Measurements from ENCODE around the gene PHTF2.
"Not testable (repeated sequence)": the region's sequence is repeated elsewhere in the genome, so short reads cannot be mapped to it uniquely, and the experiment has no call there.

Gene PHTF2

DNA sequence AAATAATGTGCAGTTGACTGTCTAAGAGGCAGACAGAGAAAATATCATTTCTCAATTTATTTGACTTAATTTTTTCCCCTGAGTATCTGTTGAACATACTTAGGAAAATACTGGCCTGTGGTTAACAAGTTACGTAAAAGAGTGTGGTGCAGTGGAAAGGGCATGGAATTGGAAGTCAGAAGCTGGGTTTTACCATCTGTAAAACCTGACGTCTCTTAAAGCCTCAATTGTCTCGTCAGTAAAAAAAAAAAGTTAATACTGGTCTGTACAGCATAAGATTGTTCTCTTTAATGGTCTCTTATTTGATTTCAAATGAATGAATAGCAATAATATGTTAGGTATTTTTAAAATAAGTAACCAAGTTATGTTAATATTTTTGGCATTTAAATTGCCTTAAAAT is 67.8 kb downstream of the PHTF2 start:
- Histone ChIP-seq H3K4me3 (no peak overlapping the region), H3K27ac (no peak overlapping the region)

DNA sequence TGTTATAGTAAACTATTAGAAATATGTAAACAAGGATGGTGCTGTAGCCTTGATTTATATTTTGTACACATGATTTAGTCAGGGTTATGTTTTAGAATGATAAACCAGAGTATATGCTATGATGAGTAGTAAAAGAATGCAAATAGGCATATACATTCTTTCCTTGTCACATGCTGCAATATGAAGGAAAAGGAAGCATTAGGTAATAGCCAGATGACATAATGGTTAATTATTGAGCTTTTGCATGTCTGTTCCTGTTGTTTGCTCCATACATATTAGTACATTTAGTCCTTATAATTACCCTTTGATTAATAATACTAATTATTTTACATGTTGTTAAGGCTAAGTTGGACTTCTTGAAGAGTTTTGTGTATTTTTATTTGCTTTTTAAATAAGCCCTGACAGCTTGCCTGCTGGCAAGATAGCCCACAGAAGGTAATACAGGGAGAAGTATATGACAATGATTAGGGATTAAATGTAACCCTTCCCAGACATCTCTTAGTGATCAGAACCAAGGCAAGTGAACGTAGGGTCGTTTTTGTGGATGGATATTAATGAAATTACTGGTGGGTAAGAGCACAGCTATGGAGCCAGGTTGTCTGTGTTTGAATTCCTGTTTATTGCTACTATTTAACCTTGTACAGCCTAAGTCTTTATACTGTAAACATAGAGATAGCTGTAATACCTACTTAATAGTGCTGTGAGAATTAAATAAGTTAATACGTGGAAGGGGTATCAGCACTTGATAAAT is 68.4 kb downstream of the PHTF2 start:
- H3K4me3 ChIP-seq: no peak overlapping the region
- peak overlapping the region in 1 of 21 experiments; percentile 29 for H3K27ac ChIP-seq

DNA sequence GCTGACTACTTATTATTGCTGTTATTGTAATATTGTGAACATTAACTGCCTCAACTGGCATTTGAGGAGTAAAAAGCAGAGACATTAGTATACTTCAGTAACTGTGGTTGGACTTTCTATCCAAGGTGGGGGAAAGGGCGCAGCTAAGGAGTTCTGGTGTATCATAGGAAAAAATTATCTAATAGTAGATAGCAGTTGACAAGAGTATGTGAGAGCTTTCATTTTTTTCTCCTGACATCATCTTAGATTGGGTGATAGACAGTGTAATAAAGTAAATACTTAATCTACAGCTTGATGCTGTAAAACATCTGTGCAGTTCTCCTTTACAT is 68.9 kb downstream of the PHTF2 start:
- H3K27ac ChIP-seq: peak overlapping the region in 1 of 21 experiments; percentile 29
- H3K4me3 ChIP-seq: no peak overlapping the region

DNA sequence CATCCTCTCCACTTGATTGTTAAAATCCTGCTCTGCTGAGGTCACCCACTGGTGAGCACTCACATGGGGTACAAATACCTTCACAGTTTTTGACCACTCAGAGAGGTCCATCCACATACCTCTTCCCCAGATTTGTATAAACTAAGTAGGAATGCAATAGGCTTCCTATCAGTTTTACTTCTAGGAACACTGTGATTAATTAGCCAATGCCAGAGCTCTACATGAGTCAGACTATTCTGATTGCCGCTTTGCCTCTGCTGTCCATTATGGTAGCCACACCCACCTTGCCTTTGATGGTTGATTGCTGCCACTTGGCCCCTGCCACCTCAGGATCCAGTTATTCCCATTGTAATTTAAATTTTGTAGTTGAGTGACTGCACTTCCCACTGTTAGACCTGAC is 73.7 kb downstream of the PHTF2 start:
- not testable (repeated sequence) for H3K27ac ChIP-seq, H3K4me3 ChIP-seq

DNA sequence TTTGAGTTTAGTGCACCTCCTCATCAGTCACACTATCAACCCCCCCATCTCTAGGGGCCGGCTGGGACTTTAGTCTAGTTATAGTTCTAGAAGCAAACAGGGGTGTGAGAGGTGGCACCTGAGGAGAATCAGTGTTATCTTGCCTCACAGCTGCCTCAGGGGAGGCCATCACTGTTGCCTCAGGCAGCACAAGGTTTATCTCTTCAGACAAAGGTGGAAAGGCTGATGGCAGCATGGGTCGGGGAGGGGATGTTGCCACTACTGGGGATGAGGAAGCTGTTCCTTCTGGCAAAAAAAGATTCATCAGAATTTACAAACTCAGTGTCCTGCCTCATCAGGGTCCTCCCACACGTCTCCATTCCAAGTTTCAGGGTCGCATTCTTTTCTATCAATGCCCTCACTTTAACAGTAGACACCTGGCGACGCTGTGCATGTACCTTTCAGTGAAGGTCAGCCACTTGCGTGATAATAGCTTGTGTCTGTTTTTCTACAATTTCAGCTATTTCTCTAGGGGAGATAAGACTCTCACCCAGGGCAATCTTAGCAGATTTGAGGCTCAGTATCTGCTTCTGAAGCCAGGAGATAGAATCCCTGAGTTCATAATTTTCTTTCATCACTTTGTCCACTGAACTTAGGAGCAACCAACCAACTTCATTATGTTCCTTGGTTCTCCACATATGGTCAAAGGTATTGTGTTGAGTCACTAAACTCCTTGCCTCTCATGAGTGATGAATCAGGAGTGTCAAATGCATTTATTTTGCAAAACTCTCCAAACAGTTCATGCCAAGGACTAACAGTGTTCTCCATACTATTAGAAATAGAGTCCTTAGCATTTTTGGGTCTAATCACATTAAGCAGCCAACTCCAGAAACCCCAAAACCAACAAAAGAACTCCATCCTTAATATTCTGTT is 75.1 kb downstream of the PHTF2 start:
- H3K4me3 ChIP-seq, H3K27ac ChIP-seq: not testable (repeated sequence)

DNA sequence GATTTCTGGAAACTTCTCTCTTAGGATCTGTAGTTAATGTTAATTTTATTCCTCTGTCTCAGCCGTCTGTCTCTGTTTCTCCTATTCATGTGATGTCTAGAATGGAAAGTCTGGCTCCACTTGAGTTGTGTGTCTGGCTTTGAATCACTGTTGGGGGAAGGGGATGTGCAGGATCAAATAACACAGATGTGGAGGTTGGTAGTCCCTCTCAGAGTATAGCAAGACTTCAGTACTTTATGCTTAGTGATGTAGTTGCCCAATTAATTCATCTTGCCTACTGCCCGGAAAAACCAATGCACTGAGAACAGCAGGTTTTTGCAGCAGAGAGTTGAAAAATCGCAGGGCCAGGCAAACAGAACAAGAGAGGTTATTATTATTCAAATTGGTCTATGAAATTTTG is 79.2 kb downstream of the PHTF2 start:
- H3K27ac ChIP-seq: peak overlapping the region in 2 of 21 experiments; percentile 23 to 38
- H3K4me3 ChIP-seq: no peak overlapping the region

DNA sequence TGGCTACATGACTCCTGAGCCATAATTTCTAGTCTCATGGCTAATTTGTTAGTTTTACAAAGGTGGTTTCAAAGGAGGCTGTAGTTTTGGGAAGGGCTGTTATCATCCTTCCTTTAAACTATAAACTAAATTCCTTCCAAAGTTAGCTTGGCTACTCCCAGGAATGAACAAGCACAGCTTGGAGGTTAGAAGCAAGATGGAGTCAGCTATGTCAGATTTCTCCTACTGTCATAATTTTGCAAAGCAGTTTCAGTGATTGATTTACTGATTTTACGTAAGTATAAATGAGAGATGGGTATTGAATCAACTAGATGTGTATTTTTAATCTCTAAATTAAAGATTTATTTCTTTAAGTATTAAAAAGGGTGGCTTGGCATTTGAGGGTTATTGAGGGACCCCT is 79.9 kb downstream of the PHTF2 start:
- H3K4me3 ChIP-seq: no peak overlapping the region

DNA sequence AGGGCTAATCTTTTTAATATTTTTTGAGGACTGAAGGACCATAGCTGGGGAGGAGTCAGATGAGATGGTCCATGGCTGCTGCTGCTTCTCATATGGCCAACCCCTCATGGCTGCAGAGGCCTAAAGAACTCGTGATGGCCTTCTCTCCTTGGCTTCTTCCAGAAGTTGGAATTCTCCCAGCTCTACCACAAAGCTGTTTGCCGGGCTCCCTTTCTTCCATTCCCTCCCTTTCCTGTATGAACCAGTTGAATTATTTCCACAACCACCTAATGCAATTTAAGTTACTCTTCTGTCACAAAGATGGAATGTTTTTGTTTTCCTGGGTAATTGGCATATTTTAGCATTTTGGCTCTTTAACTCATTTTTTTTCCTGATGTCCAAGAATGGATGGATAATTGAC is 80.7 kb downstream of the PHTF2 start:
- H3K27ac ChIP-seq: no peak overlapping the region
- no peak overlapping the region for H3K4me3 ChIP-seq

More for the DNA sequence above, 79.9 kb downstream of the PHTF2 start:
- H3K27ac ChIP-seq: no peak overlapping the region

DNA sequence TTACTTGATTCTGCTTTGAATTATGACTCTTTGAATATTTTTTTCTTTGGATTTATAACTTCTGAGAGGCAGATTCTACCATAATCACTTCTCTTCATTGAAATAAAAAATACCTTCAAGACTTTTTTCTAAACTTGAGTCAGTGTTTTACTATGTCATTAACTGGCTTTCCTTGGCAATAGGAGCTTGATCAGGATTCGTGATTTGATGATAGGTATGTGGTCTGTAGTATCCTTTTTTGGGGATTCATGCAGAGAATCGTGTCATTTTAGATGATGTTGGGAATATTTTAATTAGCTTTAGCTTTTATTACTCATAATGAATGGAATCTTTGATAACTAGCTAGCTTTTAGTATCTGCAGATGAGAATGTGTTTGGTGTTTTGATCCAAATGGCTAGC is 83.3 kb downstream of the PHTF2 start:
- no peak overlapping the region for H3K4me3 ChIP-seq
- no peak overlapping the region for H3K27ac ChIP-seq

DNA sequence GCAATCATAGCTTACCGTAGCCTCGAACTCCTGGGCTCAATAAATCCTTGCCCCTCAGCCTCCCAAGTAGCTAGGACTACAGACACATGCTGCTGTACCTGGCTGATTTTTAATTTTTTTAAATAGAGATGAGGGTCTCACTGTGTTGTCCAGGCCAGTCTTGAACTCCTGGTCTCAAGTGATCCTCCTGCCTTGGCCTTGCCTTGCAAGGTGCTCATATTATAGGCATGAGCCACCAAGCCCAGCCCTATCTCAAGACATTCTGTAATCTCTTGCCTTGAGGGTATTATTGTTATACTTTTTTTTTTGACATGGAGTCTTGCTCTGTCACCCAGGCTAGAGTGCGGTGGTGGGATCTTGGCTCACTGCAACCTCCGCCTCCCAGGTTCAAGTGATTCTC is 86.6 kb downstream of the PHTF2 start:
- Histone ChIP-seq H3K27ac (no peak overlapping the region), H3K4me3 (no peak overlapping the region)

DNA sequence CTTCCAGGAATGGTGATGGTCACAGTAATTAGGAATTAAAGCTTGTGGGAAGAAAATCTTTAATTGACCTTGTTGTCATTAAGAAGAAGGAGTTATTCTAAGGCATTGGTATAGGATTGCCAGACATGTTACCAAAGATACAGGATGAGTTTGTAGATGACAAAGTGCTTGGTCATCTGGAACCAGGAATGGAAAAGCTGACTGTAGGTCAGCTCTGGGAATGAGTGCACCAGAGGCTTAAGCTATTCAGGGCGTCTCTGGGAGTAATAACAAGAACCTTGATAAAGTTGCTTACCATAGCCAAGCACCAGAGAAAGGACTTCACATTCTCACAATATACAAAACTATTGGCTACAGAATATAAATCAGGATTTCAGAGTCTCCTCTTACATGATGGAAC is 89.0 kb downstream of the PHTF2 start:
- Histone ChIP-seq H3K27ac (peak overlapping the region in 1 of 21 experiments; percentile 48), H3K4me3 (no peak overlapping the region)

DNA sequence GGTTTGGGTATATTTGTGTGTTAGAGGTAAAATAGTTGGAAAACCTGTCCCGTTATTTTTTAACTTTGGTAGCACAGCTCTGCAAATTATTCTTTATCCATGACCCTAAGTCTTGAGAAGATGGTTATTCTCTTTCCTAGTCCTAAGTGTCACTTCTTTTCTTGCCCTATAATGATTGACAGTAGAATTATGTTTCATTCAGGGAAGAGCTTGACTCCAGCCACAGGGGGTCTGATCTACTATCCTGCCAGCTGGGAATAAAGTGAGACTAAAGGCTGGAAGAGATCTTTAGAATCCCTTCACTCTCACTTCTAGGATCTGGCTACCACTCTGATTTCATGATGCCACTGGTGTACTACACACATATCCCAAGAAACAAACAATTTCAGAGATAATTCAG is 90.4 kb downstream of the PHTF2 start:
- H3K4me3 ChIP-seq: no peak overlapping the region
- no peak overlapping the region for H3K27ac ChIP-seq

DNA sequence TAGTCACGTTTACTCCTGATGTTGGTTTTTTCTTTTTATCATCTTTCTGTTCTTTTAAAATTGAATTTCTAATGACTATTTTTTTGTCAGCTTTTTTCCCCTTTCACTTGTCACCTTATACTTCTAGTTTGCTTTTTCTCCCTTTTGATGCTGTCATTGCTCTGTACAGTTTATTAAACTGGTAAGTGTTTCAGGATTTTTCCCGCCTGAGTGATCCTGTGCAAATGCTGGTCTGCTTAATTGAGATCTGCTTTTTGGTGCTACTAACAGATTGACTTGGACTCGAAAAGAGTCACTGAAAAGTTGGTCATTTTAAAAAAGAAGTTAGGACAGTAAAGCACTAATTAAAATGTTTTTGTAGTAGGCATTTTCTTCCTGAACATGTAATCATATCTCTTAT is 95.2 kb downstream of the PHTF2 start:
- Histone ChIP-seq H3K4me3 (no peak overlapping the region), H3K27ac (no peak overlapping the region)

DNA sequence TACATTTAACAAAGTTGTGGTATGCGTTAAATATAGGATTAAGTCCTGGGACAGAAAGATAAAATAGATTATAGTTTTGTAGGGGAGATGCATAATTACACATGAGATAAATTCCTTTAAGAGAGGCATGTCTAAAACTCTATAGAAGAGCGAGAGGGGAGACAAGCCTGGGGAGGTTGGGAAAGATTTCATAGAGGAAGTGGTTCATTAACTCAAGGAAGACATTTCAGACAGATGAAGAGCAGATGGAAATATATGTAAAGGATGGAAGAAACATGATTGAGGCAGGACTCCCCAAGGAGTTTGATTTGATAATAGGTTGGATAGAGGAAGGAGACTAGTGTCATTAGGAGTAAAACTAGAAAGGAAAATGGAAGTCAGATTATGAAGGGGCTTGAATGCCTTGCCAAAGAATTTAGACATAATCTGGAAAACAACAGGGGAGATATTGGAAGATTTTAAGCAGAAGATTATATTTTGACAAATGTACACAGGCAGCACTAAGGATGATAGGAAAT is 96.1 kb downstream of the PHTF2 start:
- H3K27ac ChIP-seq: no peak overlapping the region
- H3K4me3 ChIP-seq: no peak overlapping the region

DNA sequence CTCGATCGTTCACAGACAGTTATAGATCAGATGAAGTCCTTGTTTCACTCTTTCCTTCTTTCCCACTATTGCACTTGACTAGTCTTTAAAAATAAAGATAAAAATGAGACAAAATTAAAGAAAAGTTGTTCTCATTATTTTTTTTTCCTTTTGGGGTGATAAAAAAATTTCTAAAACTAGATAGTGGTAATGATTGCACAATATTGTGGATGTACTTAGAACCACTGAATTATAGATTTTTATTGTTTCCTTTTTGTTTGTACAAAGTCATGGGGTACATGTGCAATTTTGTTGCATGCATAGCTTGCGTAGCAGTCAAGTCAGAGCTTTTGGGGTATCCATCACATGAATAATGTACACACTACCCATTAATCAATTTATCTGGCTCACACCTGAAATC is 97.3 kb downstream of the PHTF2 start:
- Histone ChIP-seq H3K4me3 (no peak overlapping the region), H3K27ac (no peak overlapping the region)

DNA sequence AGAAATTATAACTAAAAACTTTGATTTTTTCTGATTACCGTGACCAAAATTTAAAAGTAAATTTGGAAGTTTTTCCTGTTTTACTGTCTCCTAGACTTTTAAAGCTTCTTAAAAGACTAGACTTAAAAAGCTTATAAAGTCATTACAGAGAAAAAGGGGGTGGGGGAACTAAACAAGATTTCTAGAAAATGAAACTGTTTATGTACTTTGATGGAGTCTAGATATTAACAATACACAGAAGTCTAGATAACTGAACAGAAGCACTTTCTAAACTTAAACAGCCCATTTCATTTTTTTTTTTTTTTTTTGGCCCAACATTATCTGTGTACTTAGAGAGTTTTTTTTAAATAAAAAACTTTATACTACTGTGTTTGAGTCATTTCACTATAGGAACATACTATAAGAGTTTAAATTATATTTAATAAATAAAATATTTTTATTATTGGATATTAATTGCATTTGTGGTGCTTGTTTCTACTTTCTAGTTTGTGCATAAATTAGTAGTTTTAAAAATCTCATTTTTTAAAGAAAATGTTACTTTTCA is 98.5 kb downstream of the PHTF2 start:
- Histone ChIP-seq H3K4me3 (no peak overlapping the region), H3K27ac (no peak overlapping the region)

DNA sequence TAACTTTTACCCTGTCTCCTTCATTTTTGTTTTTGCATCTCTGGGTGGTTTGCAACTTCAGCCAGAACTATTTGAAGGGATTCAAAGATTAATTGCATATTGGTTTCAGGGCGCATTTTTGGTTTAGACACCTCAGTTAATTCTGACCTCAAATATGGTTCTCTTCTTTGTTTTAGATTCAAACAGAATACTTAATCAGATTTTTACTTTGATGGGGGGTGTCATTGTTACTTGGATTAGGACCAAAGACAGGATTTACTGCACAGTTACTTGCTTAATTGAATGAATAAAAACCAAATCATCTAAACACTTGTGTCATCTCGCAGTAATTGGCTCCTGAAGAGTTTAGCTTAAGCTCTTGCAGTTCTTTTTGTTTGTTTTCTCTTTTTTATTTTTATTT is 100.9 kb downstream of the PHTF2 start:
- Histone ChIP-seq H3K4me3 (no peak overlapping the region), H3K27ac (no peak overlapping the region)

DNA sequence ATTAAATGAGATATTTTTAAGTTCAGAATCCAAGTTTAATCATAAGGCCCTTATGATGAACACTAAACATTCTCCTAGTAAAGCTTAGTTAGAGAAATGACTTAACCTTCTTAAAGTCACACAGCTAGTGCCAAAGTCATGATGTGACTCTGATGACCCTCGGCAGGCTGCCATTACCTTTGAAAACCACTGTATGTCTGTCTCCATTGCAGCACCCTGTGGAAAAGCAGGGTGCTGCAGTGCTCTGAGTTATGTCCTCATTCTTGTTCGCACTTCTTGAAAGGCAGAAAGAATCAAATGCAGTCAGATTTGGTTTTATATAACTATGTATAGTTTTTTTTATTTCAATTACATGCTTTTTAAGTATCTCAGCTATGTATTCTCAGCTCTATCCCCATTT is 105.0 kb downstream of the PHTF2 start:
- Histone ChIP-seq H3K27ac (no peak overlapping the region), H3K4me3 (no peak overlapping the region)

DNA sequence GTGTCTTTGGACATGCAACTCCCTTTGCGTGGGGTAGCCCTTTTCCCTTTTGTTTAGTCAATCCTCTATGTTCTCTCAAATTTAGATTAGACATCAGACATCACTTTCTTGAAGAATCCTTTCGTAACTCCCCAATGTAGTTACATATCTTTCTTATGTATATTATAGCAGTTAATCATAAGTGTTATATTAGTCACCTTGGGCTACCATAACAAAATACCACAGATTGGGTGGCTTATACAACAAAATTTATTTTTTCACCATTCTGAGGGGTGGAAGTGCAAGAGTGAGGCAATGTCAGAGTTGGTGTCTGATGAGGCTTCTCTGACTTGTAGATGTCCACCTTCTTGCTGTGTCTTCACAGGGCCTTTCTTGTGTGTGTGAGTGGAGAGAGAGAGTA is 105.7 kb downstream of the PHTF2 start:
- no peak overlapping the region for H3K27ac ChIP-seq
- no peak overlapping the region for H3K4me3 ChIP-seq

DNA sequence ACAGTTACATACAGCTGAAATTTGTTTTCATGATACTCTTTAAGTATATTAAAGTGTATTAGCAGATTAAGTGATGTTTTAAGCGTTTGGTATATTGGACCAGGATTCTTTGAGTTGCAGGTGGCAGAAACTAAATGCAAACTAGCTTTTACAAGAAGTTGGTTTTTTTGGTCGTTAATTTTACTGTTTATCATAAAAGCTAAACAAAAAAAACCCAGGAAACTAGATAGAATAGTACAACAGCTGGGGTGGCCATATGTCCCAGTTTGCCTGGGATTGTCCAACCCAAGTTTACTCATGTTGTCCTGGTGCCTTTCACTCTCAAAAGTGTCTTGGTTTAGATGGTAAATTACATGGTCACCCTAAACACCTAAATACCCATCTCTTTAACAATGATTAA is 108.7 kb downstream of the PHTF2 start:
- H3K4me3 ChIP-seq: no peak overlapping the region
- no peak overlapping the region for H3K27ac ChIP-seq

DNA sequence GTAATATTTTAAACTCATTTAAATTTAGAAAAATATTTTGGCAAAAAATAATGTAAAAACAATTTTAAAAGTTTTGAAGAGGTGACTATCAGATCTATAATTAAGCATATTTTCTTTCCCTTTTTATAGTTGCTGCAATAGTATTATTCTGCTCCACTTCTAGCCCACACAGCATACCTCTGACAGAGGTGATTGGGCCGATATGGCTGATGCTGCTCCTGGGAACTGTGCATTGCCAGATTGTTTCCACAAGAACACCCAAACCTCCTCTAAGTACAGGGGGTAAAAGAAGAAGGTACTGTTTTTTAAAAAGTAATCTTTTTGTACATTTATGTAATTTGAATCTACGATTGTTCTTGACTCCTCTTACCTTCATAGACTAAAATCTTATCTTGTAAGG is 110.1 kb downstream of the PHTF2 start:
- H3K4me3 ChIP-seq: no peak overlapping the region
- H3K27ac ChIP-seq: no peak overlapping the region
